HG02798 (cell line): Measurements from ENCODE around the gene MRPS23.

Source experiments
- ATAC-seq: cut with Tn5 transposase; IDR thresholded peaks from one replicate; pipeline ENCODE4 v1.9.1; 2021; ENCODE audit warnings: mild to moderate bottlenecking; ENCODE audit not compliant: unreplicated experiment, poor library complexity

The MRPS23 gene

DNA sequence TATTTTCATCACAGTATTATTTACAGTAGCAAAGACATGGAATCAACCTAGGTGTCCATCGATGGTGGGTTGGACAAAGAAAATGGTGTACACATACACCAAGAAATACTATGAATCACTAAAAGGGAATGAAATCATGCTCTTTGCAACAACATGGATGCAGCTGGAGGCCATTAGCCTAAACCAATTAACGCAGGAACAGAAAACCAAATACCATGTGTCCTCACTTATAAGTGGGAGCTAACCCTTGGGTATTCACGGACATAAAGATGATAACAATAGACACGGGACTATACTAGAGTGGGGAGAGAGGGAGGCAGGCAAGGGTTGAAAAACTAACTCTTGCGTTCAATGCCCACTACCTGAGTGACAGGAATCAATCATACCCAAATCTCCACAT lies 41.0 kb downstream of the MRPS23 start:
- ATAC-seq = no peak

DNA sequence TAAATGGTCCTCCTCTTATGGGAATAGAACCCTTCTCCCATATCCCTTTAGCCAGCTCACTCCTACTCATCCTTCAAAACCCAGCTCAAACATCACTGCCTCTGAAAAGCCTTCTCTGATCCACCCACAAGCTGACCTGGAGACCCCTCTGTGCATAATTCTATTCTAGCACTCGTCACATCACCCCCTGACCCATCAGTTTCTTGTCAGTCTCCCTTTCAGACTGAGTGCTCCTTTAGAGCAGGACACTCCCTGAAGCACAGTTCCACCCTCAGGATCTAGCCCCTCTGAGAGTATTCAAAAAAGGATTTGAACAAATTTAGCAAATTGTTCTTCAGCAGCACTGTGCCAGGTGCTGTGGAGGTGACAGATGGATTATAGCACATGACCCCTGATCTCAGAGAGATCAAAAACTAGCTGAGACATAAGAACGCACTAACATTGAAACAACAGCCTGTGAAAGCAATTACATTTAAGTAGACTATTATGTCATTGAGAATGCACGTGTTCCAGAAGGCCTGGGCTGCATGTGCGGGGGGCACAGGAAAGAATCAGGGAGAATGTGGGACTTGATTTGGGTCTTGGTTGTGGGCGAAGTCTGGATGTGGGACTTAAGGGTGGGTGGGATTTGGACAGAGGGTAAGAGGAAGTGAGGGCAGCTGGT lies 43.5 kb downstream of the MRPS23 start:
- ATAC-seq = no peak

DNA sequence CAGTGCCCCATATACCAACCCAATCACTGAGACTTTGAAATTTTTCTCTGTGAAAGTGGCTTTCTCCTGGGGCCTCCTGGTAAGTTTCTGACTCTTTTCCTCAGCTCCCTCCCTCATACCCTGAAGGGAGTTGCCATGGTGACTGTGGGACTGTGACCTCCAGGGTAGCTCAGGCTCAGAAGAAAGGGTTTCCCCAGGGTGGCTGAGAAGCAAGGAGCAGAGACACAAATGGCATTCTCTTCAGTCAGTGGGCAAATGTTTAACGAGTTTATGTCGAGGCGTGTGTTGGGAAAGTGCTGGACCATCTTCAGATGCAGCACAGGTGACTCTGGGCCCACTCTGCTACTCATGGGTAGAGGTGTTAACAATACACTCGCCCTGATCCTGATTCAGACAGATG lies 46.8 kb downstream of the MRPS23 start:
- ATAC-seq = no peak

DNA sequence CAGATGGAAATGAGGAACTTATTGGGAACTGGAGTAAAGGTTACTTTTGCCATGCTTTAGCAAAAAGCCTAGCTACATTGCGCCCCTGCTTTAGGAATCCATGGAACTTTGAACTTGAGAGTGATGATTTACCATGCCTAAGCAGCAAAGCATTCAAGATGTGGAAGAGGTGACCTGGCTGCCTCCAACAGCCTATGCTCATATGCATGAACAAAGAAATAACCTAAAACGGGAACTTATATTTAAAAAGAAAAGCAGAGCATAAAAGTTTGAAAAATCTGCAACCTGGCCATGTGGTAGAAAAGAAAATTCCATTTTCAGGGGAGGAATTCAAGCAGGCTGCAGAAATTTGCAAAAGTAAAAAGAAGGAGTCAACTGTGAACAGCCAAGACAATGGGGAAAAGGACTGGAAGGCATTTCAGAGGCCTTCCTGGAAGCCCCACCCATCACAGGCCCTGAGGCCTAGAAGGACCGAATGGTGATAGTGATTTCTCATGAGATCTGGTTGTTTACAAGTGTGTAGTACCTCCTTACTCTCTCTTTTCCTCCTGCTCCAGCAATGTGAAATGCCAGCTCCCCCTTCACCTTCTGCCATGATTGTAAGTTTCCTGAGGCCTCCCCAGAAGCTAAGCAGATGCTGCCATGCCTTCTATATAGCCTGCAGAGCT lies 48.7 kb downstream of the MRPS23 start:
- ATAC-seq = no peak

DNA sequence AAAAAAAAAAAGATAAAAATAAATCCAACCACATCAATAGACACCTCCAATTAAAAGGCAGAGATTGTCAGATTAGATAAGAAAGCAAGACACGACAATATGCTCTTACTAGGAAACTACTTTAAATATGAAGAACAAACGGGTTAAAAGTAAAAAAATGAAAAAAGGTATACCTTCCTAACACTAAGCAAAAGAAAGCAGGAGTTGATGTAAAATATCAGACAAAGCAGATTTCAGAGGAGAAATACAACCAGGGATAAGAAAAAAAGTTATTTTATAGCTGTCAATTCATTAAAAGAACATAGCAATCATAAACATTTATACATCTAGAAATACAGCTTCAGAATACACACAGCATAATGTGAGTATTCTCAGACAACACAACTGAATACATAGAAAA lies 55.0 kb downstream of the MRPS23 start:
- no peak for ATAC-seq

DNA sequence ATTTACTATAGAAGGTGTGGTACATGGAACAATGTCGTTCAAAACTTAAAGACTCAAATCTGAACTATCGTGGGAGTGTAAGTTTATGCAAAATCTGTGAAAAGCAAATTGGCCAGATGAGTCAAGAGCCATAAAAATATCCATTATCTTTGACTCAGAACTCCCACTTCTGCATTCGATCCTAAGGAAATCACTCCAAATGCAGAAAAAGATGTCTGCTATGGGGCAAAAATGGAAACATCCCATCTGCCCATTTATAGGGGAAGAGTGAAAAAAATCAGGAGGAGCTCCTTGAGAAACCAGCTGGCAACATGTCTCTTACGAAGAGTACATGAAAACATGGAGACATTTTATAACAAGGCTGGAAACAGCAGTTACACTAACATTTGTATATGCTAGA lies 61.1 kb downstream of the MRPS23 start:
- no peak for ATAC-seq

DNA sequence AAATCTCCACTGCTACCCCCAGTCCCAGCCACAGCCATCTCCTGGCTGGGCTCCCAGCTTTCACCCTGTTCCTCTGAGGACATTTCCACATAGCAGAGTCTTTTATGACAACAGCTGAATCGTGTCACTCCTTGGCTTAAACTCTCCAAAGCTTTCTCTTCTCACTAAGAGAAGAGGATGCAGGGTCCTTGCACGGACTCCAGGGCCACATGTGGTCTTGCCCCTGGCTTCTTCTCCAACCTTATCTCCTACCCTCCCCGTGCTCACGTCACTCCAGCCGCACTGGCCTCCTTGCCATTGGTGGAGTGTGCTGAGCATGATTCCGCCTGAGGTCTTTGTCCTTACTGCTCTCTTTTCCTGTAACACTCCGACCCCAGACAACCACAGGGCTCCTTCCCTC lies 64.8 kb downstream of the MRPS23 start:
- ATAC-seq = no peak
